Endothelial cell of umbilical vein (primary cell): Measurements from ENCODE around the gene STAT1.

Source experiments
- CTCF ChIP-seq, 2 donors: IDR thresholded peaks; 1 replicate in 1 of 2; 2 replicates in 1 of 2; pipeline ENCODE4 v1.5.1; 2011; ENCODE audit warnings: low read length in 2 of 2, mild to moderate bottlenecking in 2 of 2, moderate library complexity in 2 of 2, control low read depth in 1 of 2, inconsistent platforms in 1 of 2, low read depth in 1 of 2; ENCODE audit not compliant: insufficient read depth in 1 of 2; ENCODE audit errors: extremely low read depth in 1 of 2
- EZH2 ChIP-seq: IDR thresholded peaks from 2 replicates; pipeline ENCODE4 v1.6.1; 2012; ENCODE audit warnings: borderline replicate concordance, low read depth, mild to moderate bottlenecking, moderate library complexity, low read length, inconsistent platforms; ENCODE audit not compliant: severe bottlenecking
- JUN ChIP-seq: IDR thresholded peaks from 2 replicates; pipeline ENCODE4 v1.6.1; 2011; ENCODE audit warnings: borderline replicate concordance, low read depth; ENCODE audit not compliant: insufficient read length, insufficient read depth
- MAX ChIP-seq: IDR thresholded peaks from 2 replicates; pipeline ENCODE4 v1.6.1; 2011; ENCODE audit not compliant: insufficient read depth, insufficient read length
- POLR2A ChIP-seq: IDR thresholded peaks from 2 replicates; pipeline ENCODE4 v1.6.1; 2012; ENCODE audit warnings: low read depth, mild to moderate bottlenecking, control low read depth, low read length

- TF ChIP-seq CTCF (IDR thresholded peaks at IDR 0.05; ENCODE audit: extremely low read depth in 1 of 2, insufficient read depth in 1 of 2, low read depth in 1 of 2, low read length in 2 of 2), result no peak
- no peak for TF ChIP-seq POLR2A
- no peak for TF ChIP-seq EZH2
- TF ChIP-seq MAX, result no peak
- no peak for TF ChIP-seq JUN
Observed at GRCh38 chr2:190933361-190933760, 80.6 kb downstream of the STAT1 start.
